ENCODE results near the gene SPDYE4. TPM values are rescaled to one million over a fixed set of nuclear protein-coding genes. Genes with fewer than 3 reads are reported as not detected.

The SPDYE4 gene
- total RNA-seq, 1 donor from 2014 or later: not detected

DNA sequence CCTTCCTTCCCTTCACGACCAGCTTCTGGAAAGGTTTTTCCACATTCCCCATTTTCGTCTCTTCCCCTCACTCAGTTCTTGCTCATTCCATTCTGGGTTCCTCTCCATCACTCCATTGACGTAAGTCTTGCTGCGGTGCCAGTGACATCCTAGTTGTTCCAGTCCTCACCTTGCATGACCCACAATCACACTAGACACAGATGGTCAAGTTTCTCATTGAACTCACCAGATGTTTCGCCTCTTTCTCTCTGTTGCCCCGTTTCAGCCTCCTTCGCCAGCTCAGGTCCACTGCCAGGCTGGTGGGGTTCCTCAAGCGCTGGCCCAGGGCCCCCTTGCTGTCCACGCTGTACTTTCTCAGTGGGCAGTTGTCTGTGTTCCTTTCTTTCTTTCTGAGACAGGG is 57.1 kb downstream of the SPDYE4 start:
- H3K9me3 ChIP-seq (ENCODE audit: insufficient read depth, low read depth, low read length): no peaks in the 10 kb centered on the region
- DNase-seq (ENCODE audit: low read depth) (no peak), FAIRE-seq (no peak)
- no peak overlapping the region for H3K27ac ChIP-seq (ENCODE audit: low read depth, low read length)
- Mint-ChIP-seq H3K36me3 (ENCODE audit: low read depth, unreplicated experiment) (no peaks in the 10 kb centered on the region), H3K27ac (ENCODE audit: unreplicated experiment) (no peak overlapping the region), H3K27me3 (ENCODE audit: low read depth, unreplicated experiment) (peaks cover 25% of the 10 kb centered on the region), H3K9me3 (ENCODE audit: unreplicated experiment) (peaks cover 2% of the 10 kb centered on the region), H3K4me1 (ENCODE audit: low read depth, unreplicated experiment) (peaks cover 19% of the 10 kb centered on the region), H3K4me3 (ENCODE audit: unreplicated experiment) (no peak overlapping the region)
- H3K9ac ChIP-seq (ENCODE audit: low read length): no peak overlapping the region
- H2AFZ ChIP-seq (ENCODE audit: low read depth, low read length): no peak overlapping the region
- TF ChIP-seq, protein P1, sequence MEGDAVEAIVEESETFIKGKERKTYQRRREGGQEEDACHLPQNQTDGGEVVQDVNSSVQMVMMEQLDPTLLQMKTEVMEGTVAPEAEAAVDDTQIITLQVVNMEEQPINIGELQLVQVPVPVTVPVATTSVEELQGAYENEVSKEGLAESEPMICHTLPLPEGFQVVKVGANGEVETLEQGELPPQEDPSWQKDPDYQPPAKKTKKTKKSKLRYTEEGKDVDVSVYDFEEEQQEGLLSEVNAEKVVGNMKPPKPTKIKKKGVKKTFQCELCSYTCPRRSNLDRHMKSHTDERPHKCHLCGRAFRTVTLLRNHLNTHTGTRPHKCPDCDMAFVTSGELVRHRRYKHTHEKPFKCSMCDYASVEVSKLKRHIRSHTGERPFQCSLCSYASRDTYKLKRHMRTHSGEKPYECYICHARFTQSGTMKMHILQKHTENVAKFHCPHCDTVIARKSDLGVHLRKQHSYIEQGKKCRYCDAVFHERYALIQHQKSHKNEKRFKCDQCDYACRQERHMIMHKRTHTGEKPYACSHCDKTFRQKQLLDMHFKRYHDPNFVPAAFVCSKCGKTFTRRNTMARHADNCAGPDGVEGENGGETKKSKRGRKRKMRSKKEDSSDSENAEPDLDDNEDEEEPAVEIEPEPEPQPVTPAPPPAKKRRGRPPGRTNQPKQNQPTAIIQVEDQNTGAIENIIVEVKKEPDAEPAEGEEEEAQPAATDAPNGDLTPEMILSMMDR (IDR thresholded peaks at IDR 0.05; ENCODE audit: insufficient read depth, low read depth, low read length): no peak
- no peak for TF ChIP-seq EZH2 (IDR thresholded peaks at IDR 0.05; ENCODE audit: insufficient read depth, low read length)
- H3K79me2 ChIP-seq (ENCODE audit: insufficient read depth, low read length): no peaks in the 10 kb centered on the region
- peaks cover 32% of the 10 kb centered on the region for H3K4me1 ChIP-seq (ENCODE audit: insufficient read depth, low read length)
- H3K36me3 ChIP-seq (ENCODE audit: insufficient read depth, low read length): no peaks in the 10 kb centered on the region
- H3K4me3 ChIP-seq (ENCODE audit: insufficient read depth, low read depth, low read length): no peak overlapping the region
- no peak overlapping the region for H3K4me2 ChIP-seq (ENCODE audit: low read length)
- no peaks in the 10 kb centered on the region for H3K27me3 ChIP-seq (ENCODE audit: insufficient read depth, low read length)
- H4K20me1 ChIP-seq (ENCODE audit: insufficient read depth, low read length): no peaks in the 10 kb centered on the region

Other genes starting within 250 kb of the SPDYE4 start
- gene MYH10, start 127.8 kb downstream of the SPDYE4 start, total RNA-seq: 125 and 150 TPM in 2 replicates
- not detected in 2 replicates for gene CCDC42, start 13.7 kb downstream of the SPDYE4 start, total RNA-seq
- gene MFSD6L, start 40.8 kb upstream of the SPDYE4 start, total RNA-seq: 0.12 TPM in 1 of 2 replicates, not detected in the other
- gene PIK3R6, start 109.1 kb upstream of the SPDYE4 start, total RNA-seq: not detected in 2 replicates
- 0.30 TPM in 1 of 2 replicates, not detected in the other for gene PIK3R5, start 207.2 kb upstream of the SPDYE4 start, total RNA-seq

All from astrocyte (in vitro differentiated cells and primary cell).